A549 (cell line): ENCODE measurements around the gene AP5M1. TPM values are rescaled to one million over a fixed set of nuclear protein-coding genes. Genes with fewer than 3 reads are reported as not detected.

ENCODE experiments used
- ATAC-seq, 2 experiments: fragments of 200-7000 bp in 1 of 2; fragments of >200 bp in 1 of 2; cut with Nextera tagmentation in 1 of 2; cut with Tn5 transposase in 1 of 2; 3 replicates each; pipeline versions ENCODE4 v1.8.0 to v1.9.1; 2018 to 2020; ENCODE audit warnings: mild to moderate bottlenecking in 1 of 2, moderate library complexity in 1 of 2
- CTCF ChIA-PET: fragments of 300-600 bp; sonication (Branson Sonifier 250); formaldehyde crosslinking; extraction: SDS; loops from one replicate; lab custom pipeline; 2021; ENCODE audit warnings: antibody characterized with exemption, inconsistent platforms; lab: Yijun Ruan, JAX
- POLR2A ChIA-PET: fragments of 350-600 bp; formaldehyde crosslinking; extraction: SDS; loops from one replicate; lab custom pipeline; 2021; ENCODE audit warnings: antibody characterized with exemption, inconsistent platforms; lab: Yijun Ruan, JAX
- DNase-seq, 2 experiments: peaks; one replicate each; pipeline versions ENCODE4 v3.0.0 to v3.0.0-alpha.2; 2011 to 2016; ENCODE audit warnings: low read depth in 1 of 2, low spot score in 1 of 2
- FAIRE-seq: peaks from 2 replicates; lab custom pipeline; 2011; peaks lifted over from hg19 to GRCh38; lab: Jason Lieb, UNC
- H3K27ac ChIP-seq, 2 experiments: fragments of >200 bp; sonication (Bioruptor Twin); formaldehyde crosslinking; 3 replicates each; pipeline ENCODE4 v1.5.1; 2016 to 2017
- H3K4me1 ChIP-seq: fragments of >200 bp; sonication (Bioruptor Twin); formaldehyde crosslinking; 3 replicates; pipeline ENCODE4 v1.6.1; 2016
- H3K4me2 ChIP-seq: fragments of >200 bp; sonication (Bioruptor Twin); formaldehyde crosslinking; 3 replicates; pipeline ENCODE4 v1.6.1; 2016
- H3K4me3 ChIP-seq: fragments of >200 bp; sonication (Bioruptor Twin); formaldehyde crosslinking; 3 replicates; pipeline ENCODE4 v1.5.1; 2016
- H3K9me3 ChIP-seq: fragments of >200 bp; sonication (Bioruptor Twin); formaldehyde crosslinking; 3 replicates; pipeline ENCODE4 v1.6.1; 2016
- CBX2 ChIP-seq: fragments of 200-600 bp; sonication (generic); IDR thresholded peaks from 2 replicates; pipeline ENCODE4 v1.6.1; 2016; ENCODE audit warnings: low read depth, mild to moderate bottlenecking, borderline replicate concordance
- CEBPB ChIP-seq, 2 experiments: fragments of >200 bp in 1 of 2; sonication (Bioruptor Twin) in 1 of 2; formaldehyde crosslinking in 1 of 2; IDR thresholded peaks; 2 replicates each; pipeline ENCODE4 v1.6.1; 2012 to 2016
- CHD2 ChIP-seq: fragments of 150-350 bp; IDR thresholded peaks from 2 replicates; pipeline ENCODE4 v1.6.1; 2014; ENCODE audit warnings: low read length; ENCODE audit not compliant: partially characterized antibody
- EP300 ChIP-seq, 2 experiments: fragments of >200 bp; sonication (Bioruptor Twin); formaldehyde crosslinking; IDR thresholded peaks; 2 replicates in 1 of 2; 3 replicates in 1 of 2; pipeline ENCODE4 v1.6.1; 2016 to 2017
- HDAC2 ChIP-seq: fragments of 200-600 bp; sonication (generic); IDR thresholded peaks from 2 replicates; pipeline ENCODE4 v1.6.1; 2016
- HOXB5 ChIP-seq: fragments of 250-450 bp; sonication (Bioruptor Pico); IDR thresholded peaks from 2 replicates; pipeline ENCODE4 v1.5.0; 2020; ENCODE audit warnings: mild to moderate bottlenecking, moderate library complexity
- KDM5A ChIP-seq: fragments of 200-600 bp; sonication (generic); IDR thresholded peaks from 2 replicates; pipeline ENCODE4 v1.6.1; 2016; ENCODE audit warnings: antibody characterized with exemption, mild to moderate bottlenecking
- MAFK ChIP-seq: fragments of 450-650 bp; IDR thresholded peaks from 2 replicates; pipeline ENCODE4 v1.6.1; 2014; ENCODE audit not compliant: partially characterized antibody
- NFE2L2 ChIP-seq: fragments of 150-350 bp; conservative IDR thresholded peaks from 2 replicates; pipeline ENCODE4 v1.6.1; 2014; ENCODE audit warnings: low read length
- NPAS2 ChIP-seq: fragments of 250-450 bp; sonication (Bioruptor Pico); IDR thresholded peaks from 2 replicates; pipeline ENCODE4 v1.8.0; 2022; ENCODE audit warnings: mild to moderate bottlenecking, moderate library complexity, borderline replicate concordance
- ZNF302 ChIP-seq: fragments of 250-450 bp; sonication (Bioruptor Pico); IDR thresholded peaks from 2 replicates; pipeline ENCODE4 v1.9.0; 2021; ENCODE audit warnings: inconsistent platforms, mild to moderate bottlenecking, moderate library complexity
- WGBS: methylation state at CpG from one replicate; pipeline ENCODE4 v1.1.6; 2017; ENCODE audit errors: missing lambda C conversion rate; 5-methylcytosine and 5-hydroxymethylcytosine counted together
- polyA plus RNA-seq, 4 experiments: library from polyadenylated mRNA; depleted of rRNA in 3 of 4; stranded (reverse); fragments of >200 nt; fragmentation: RNase III in 1 of 4; extraction: RNeasy Plus Mini Kit Qiagen cat#74134 plus additional on column Dnase treatment in 1 of 4; gene quantifications; 2 replicates in 3 of 4; 3 replicates in 1 of 4; pipeline ENCODE4 v1.2.3, GENCODE V29; 2011 to 2017
- TF ChIP-seq, protein P1 (sequence below): fragments of >200 bp; sonication (Bioruptor Twin); formaldehyde crosslinking; IDR thresholded peaks from 3 replicates; pipeline ENCODE4 v1.5.1; 2016
- TF ChIP-seq, protein P2 (sequence below): fragments of 450-650 bp; IDR thresholded peaks from 2 replicates; pipeline ENCODE4 v1.6.1; 2014; ENCODE audit warnings: antibody characterized with exemption
- TF ChIP-seq, protein P3 (sequence below): IDR thresholded peaks from 2 replicates; pipeline ENCODE4 v1.6.1; 2012; ENCODE audit warnings: low read depth, borderline replicate concordance
- TF ChIP-seq, protein P4 (sequence below): IDR thresholded peaks from 2 replicates; pipeline ENCODE4 v1.6.1; 2012
- TF ChIP-seq, protein P5 (sequence below): fragments of 200-600 bp; sonication (generic); IDR thresholded peaks from 2 replicates; pipeline ENCODE4 v1.6.1; 2016; ENCODE audit warnings: antibody characterized with exemption, mild to moderate bottlenecking, moderate library complexity

The AP5M1 gene
- polyA plus RNA-seq, 2 of the 4 experiments (the other 2 are of a cell fraction): 22.8 to 40.6 TPM

DNA sequence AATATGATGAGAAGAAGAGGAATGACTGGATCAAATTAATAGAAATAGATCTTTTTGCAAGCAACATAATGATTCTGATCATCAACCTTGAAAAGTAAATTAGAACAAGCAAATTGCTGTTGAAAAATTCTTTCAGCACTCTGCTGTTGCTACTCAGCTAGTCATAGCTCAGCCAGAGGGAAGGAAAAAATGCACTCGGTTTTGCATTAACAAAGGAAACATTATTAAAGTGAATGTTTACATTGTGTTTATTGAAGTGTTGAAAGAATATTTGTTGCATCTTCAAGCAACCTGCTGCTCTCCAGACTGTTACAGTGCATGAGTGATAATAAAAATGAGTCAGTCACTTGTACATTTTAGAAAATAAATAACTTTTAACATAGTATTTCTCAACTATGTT is 26.5 kb downstream of the AP5M1 start:
- Histone ChIP-seq H3K9me3 (no peaks in the 10 kb centered on the region), H3K4me3 (no peak overlapping the region), H3K4me1 (no peaks in the 10 kb centered on the region)
- DNase-seq: no peak
- 0% methylated on average over 1 of the region's 1 CpG for WGBS
- no peak for FAIRE-seq
- ChIA-PET CTCF (interaction anchor here (1.1 to 2.3 kb wide), 7 partner anchors 9 to 807 kb away, joined by 3 to 9 read pairs (median 4); no protein-coding TSS in a partner anchor), POLR2A (no interaction called here)
- no peak for ATAC-seq
- no peak for TF ChIP-seq NPAS2
- no peak for TF ChIP-seq CHD2
- TF ChIP-seq, protein P1, sequence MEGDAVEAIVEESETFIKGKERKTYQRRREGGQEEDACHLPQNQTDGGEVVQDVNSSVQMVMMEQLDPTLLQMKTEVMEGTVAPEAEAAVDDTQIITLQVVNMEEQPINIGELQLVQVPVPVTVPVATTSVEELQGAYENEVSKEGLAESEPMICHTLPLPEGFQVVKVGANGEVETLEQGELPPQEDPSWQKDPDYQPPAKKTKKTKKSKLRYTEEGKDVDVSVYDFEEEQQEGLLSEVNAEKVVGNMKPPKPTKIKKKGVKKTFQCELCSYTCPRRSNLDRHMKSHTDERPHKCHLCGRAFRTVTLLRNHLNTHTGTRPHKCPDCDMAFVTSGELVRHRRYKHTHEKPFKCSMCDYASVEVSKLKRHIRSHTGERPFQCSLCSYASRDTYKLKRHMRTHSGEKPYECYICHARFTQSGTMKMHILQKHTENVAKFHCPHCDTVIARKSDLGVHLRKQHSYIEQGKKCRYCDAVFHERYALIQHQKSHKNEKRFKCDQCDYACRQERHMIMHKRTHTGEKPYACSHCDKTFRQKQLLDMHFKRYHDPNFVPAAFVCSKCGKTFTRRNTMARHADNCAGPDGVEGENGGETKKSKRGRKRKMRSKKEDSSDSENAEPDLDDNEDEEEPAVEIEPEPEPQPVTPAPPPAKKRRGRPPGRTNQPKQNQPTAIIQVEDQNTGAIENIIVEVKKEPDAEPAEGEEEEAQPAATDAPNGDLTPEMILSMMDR: no peak
- TF ChIP-seq, protein P2, sequence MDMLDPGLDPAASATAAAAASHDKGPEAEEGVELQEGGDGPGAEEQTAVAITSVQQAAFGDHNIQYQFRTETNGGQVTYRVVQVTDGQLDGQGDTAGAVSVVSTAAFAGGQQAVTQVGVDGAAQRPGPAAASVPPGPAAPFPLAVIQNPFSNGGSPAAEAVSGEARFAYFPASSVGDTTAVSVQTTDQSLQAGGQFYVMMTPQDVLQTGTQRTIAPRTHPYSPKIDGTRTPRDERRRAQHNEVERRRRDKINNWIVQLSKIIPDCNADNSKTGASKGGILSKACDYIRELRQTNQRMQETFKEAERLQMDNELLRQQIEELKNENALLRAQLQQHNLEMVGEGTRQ: no peak
- TF ChIP-seq EP300 (IDR thresholded peaks at IDR 0.05): no peak
- TF ChIP-seq, protein P3, sequence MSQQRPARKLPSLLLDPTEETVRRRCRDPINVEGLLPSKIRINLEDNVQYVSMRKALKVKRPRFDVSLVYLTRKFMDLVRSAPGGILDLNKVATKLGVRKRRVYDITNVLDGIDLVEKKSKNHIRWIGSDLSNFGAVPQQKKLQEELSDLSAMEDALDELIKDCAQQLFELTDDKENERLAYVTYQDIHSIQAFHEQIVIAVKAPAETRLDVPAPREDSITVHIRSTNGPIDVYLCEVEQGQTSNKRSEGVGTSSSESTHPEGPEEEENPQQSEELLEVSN: no peak
- TF ChIP-seq MAFK: no peak
- no peak for TF ChIP-seq KDM5A
- TF ChIP-seq, all 56 proteins: peak for 0
- Histone ChIP-seq H3K27ac (no peak overlapping the region), H3K4me2 (no peak overlapping the region)

DNA sequence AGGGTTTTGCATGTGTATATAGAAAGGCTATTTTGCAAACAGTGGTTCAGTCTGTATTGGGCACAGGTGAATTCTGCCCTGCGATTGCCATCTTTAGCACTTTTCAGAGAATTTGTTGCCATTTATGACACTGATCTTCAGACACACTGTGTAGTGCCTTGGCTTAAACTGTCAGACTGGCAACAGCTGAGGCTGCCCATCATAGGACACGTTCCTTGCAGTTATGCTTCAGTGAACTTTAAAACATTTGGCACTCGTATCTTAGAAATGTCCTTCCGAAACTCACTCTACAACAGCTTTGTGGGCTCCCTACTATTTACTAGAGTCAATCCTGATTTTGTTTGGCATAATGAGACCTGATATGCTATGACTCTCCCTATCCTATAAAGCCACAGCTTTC is 29.1 kb downstream of the AP5M1 start:
- H3K27ac ChIP-seq: no peak overlapping the region
- TF ChIP-seq HDAC2: no peak
- TF ChIP-seq, protein P1: no peak
- no peak for TF ChIP-seq CBX2
- no peak for TF ChIP-seq HOXB5 (CRISPR knock-in tag)
- TF ChIP-seq, protein P4, sequence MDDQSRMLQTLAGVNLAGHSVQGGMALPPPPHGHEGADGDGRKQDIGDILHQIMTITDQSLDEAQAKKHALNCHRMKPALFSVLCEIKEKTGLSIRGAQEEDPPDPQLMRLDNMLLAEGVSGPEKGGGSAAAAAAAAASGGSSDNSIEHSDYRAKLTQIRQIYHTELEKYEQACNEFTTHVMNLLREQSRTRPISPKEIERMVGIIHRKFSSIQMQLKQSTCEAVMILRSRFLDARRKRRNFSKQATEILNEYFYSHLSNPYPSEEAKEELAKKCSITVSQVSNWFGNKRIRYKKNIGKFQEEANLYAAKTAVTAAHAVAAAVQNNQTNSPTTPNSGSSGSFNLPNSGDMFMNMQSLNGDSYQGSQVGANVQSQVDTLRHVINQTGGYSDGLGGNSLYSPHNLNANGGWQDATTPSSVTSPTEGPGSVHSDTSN: no peak
- TF ChIP-seq NFE2L2: no peak
- no peak for TF ChIP-seq ZNF302 (CRISPR knock-in tag)
- no peak for TF ChIP-seq CEBPB (IDR thresholded peaks at IDR 0.05)
- TF ChIP-seq, protein P5, sequence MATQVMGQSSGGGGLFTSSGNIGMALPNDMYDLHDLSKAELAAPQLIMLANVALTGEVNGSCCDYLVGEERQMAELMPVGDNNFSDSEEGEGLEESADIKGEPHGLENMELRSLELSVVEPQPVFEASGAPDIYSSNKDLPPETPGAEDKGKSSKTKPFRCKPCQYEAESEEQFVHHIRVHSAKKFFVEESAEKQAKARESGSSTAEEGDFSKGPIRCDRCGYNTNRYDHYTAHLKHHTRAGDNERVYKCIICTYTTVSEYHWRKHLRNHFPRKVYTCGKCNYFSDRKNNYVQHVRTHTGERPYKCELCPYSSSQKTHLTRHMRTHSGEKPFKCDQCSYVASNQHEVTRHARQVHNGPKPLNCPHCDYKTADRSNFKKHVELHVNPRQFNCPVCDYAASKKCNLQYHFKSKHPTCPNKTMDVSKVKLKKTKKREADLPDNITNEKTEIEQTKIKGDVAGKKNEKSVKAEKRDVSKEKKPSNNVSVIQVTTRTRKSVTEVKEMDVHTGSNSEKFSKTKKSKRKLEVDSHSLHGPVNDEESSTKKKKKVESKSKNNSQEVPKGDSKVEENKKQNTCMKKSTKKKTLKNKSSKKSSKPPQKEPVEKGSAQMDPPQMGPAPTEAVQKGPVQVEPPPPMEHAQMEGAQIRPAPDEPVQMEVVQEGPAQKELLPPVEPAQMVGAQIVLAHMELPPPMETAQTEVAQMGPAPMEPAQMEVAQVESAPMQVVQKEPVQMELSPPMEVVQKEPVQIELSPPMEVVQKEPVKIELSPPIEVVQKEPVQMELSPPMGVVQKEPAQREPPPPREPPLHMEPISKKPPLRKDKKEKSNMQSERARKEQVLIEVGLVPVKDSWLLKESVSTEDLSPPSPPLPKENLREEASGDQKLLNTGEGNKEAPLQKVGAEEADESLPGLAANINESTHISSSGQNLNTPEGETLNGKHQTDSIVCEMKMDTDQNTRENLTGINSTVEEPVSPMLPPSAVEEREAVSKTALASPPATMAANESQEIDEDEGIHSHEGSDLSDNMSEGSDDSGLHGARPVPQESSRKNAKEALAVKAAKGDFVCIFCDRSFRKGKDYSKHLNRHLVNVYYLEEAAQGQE: no peak
- no peaks in the 10 kb centered on the region for H3K9me3 ChIP-seq
- ChIA-PET POLR2A (interaction anchor here (0.6 kb wide), 1 partner anchor 93 kb away, joined by 5 read pairs; the partner anchor contains the start of gene NAA30), CTCF (interaction anchor here (0.6 to 3.8 kb wide), 2 partner anchors 63 to 807 kb away, joined by 3 to 12 read pairs; no protein-coding TSS in a partner anchor)
- no peak overlapping the region for H3K4me3 ChIP-seq
- no peak overlapping the region for H3K4me2 ChIP-seq
- ATAC-seq (no peak), DNase-seq (no peak), FAIRE-seq (no peak)
- H3K4me1 ChIP-seq: no peaks in the 10 kb centered on the region
- 91% methylated on average over 4 of the region's 4 CpGs for WGBS
